DMS114 treated with DMSO at 0.1 percent for 48 hours (cell line): ENCODE data around the gene ROR1.

Source experiments
- DNase-seq: peaks from one replicate; lab custom pipeline; 2025; ENCODE audit not compliant: unreplicated experiment; lab: John Stamatoyannopoulos, UW

ROR1 gene

DNA sequence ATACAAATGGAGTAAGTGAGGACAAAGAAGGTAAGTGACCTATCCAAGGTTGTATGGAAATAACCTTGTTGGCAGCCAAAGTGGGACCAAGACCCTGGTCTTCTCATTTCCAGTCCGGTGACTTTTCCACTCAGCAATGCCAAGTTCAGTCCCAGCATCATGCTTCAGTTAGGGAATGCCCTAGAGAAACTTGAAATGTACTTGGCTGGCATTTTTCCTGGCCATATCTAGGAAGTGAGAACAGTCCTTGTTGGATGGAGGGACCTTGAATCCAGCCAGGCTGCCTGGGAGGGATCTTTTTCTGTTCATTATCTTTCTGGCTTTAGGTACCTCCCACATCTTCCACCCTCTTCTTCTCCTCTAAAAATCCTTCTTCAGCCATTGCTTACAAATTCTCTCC, 352.8 kb downstream of the ROR1 start:
- no peak for DNase-seq

DNA sequence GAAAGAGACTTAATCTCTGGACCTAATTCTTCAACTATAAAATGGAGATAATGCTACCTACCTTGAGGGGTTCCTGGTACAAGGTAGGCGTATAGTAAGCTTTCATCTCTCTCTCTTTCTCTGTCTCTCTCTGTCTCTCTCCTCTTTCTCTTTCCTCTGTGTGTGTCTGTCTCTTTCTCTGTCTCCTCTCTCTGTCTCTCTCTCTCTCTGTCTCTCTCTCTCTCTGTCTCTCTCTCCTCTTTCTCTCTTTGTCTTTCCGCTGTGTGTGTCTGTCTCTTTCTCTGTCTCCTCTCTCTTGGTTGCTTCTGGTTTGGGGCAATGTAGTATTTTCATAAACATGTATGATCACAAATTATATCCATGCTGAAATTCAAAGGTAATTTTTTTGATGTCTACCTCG, 353.5 kb downstream of the ROR1 start:
- DNase-seq, result no peak

DNA sequence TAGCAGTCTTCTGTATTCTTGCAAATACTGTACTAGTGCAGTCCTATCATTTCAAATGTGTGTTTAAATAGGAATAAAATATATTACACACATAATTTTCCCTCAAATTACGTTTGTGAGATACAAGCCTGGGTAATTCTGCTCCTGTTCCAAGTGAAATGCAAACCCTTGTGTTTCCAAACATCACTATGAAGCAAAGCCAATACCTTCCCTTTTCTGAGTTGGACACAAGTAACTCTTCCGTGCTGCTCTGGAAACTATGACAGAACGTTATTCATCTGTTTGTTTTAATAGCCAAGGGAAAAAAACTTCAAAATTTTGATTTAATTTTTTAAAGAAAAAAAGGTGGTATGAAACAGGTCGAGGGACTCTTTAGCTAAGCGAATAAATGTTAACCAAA, 355.9 kb downstream of the ROR1 start:
- DNase-seq, result no peak

DNA sequence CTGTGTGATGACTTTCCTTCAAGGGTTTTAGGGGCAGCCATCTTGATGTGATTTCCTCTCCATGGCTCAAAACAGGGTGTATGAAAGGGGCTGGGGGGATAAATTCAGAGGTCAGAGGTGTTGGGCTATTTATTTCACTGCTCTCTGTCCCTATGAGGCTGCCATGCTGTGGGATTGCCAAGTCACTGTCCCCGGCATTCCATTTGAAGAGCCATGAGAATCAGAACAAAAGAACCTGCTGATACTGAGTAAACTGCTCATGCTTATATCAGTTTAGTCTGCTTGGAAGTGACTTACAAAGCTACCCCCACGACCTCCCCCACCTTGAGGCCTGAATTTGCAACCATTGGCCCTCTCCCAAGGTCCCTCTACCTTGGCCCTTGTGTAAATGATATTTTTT, 357.3 kb downstream of the ROR1 start:
- DNase-seq, result no peak

DNA sequence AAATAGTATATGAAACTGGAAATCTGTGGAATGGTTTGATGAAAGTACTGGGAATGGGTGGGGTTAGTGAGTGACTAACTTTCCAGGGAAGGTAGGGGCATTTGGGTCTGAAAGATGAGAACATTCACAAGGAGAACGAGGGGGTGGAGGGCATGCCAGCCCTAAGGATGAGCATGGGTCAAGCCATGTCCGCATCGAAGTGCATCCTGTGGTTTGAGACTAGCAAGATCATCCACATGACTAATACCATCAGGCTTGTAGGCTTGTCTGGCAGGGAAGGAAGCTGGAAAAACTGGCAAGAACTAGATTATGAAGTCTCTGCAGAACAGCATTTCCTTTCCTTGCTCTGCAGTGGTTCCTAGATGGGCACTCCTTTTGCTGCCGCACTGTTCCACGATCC, 359.2 kb downstream of the ROR1 start:
- no peak for DNase-seq

DNA sequence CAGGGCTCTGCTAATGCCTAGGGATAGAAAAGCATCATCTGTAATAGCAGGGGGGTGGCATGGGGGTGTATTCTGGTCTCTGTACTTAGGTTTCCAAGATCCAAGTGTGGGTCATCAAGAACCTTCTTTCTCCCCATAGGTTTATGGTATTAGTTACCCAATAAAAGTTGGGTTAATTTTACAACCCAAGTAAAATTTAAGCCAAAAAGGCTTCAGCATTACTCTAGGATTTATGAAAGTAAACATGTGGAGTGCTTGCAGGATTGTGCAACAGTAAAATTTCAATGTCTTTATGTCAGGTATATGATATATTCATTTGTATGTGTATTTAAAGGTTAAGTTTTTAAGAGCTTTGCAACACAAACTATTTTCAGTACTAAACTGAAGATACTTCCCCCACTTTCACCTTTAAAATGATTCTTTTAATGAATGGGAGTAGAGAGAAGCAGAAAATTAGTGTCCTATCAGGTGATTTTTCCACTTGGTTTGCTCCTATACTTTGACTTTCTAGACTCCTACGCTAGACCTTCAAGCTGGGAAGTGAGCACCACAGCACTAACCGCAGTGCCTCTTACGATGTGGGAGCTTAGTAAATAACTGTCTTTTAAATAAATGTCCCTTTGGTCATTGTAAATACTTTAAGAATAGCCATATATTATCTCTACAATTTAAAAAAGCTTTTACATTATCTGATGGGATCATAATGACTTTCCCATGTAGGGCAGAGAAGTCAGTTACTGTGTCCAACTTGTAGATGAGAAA, 361.8 kb downstream of the ROR1 start:
- no peak for DNase-seq

DNA sequence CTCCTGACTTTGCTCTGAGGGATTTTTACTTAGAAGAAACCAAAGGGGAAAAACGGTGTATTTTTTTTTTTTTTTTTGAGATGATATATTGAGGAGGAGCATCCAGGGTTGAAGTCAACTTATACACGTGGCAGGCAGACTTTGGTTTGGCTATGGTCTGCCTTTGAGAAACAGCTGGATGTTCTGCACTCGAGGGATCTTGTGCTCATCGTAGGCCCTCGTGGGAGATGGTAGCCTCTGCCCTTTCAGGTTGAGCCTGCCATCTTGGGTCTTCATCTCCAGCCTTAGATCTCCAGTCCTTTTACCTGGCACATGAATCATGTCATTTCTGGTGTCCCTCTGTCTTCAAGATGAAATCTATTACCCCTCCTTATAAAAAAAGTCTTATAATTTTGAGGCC, 362.5 kb downstream of the ROR1 start:
- DNase-seq, result no peak

DNA sequence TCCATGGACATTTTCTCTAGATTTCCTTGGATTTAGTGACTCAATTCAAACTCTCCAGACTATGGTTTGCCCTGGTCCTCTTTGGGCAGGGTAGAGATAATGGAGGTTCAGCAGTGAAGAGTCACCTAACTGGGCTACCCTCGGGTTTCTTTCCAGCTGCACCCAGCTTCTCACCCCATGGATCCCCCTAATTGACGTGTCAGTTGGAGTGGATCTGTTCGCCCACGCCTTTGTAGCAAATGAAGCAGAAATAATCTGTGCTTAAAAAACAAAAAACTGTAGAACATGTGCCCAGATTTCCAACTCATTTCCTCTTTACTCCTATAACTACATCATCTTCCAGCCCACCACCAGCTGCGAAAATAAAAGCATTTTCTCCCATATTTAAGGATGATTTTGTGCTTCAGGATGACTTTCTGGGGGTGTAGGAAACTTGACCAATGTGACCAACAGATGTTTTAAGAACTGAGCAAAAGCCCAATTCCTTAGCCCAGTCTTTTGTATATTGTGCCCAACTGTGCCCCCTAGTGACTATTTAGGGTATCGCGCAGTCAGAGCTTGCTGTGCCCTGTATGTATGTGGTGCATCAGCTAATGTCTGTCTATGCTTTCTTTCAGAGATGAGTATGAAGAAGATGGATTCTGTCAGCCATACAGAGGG, 363.1 kb downstream of the ROR1 start:
- DNase-seq, result peak; percentile 74

DNA sequence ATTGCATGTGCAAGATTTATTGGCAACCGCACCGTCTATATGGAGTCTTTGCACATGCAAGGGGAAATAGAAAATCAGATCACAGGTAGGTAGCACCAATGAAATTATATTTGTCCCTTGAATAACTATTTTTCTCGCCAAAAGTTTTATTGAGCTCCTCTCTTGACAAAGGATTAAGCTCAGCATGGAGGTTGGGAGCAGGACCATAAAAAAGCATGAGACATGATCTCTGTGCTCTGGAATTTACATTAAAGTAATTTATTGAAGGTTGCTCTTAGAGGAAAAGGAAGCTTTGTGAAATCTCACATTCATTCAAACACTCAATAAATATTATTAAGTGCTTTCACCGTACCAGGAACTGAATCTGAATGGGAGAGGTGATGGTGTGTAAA, 363.6 kb downstream of the ROR1 start:
- DNase-seq, result no peak

DNA sequence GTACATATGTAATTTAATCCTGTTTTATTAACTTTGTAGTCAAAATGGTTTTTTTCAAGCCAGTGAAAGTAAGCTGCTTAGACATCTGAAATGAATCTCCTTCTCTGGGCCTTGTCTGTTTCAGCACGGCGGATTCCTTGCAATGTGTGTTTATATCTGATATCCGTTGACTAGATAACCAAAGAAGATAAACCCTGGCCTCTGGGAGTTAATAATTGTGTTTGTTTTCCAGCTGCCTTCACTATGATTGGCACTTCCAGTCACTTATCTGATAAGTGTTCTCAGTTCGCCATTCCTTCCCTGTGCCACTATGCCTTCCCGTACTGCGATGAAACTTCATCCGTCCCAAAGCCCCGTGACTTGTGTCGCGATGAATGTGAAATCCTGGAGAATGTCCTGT, 366.1 kb downstream of the ROR1 start:
- DNase-seq, result no peak

DNA sequence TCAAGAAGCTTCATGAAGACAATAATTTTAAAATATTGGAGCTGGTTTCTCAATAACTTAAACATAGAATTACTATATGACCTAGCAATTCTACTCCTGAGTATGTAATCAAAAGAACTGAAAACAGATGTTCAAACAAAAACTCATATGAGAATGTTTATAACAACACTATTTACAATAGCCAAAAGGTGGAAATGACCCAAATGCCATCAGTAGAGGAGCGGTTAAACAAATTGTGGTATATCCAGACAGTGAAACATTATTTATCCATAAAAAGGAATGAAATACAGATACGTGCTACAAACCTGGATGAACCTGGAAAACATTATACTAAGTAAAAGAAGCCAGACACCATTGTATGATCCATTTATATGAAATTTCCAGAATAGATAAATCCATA, 366.8 kb downstream of the ROR1 start:
- DNase-seq, result no peak

DNA sequence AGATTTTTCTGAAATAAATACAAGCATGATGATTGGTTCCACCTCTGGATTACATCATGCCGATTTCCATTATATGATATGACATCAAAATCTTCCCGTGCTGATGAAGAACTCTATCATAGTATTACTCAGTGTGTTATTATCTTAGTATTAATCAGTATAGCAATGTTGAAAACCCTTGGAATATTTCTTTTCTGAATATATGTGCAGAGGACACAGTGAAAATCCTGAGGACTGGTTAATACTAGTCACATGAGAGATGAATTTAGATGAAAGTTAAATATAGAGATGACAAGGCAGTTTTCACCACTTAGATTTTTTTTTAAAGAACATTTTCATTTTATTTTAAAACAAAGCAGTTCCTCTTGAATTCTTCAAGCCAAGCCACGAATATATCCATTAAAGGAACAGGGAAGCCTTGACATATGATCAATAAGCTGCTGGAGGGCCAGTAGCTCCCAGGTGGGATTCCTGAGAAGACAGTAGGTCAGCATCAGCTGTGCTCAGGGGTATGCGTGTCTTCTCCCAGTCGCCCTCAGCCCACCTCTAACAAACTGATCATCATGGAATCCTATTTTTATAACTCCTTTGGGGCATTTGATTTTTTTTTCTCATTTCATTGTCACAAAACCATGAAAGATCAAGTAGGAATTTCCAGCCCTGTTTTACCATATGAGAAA, 373.4 kb downstream of the ROR1 start:
- no peak for DNase-seq

DNA sequence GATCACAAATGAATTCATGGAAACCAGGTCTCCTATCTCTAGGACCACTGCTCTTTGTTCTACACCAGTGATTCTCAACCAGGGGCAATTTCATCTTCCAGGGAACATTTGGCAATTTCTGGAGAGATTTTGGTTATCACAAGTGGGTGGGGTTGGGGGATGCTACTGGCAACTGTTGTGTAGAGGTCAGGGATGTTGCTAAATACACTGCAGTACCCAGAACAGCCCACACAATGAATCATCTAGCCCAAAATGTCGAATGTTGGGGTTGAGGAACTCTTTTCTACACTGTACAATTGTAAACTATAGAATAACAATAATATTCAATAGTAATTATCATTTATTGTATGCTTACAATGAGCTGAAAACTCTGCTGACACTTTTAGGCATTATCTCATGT, 373.9 kb downstream of the ROR1 start:
- DNase-seq, result no peak

DNA sequence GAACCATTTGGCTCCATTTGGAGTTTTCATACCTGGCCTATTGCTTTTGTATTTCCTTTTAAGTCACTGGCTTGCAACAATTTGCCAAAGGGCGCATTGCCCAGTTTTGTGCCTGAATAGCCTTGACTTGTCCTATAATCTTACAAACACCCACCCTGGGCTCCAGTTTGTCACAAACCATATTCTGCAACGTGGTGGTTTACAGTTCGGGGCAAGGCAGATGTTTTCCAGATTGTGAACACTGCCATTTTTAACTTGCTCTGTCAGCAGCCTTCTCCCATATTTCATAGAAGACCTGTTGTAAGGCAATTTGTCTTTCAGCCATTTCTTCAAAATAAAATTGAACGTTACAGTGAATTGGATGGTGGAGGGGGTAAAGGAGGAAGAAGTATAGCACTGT, 376.4 kb downstream of the ROR1 start:
- no peak for DNase-seq

DNA sequence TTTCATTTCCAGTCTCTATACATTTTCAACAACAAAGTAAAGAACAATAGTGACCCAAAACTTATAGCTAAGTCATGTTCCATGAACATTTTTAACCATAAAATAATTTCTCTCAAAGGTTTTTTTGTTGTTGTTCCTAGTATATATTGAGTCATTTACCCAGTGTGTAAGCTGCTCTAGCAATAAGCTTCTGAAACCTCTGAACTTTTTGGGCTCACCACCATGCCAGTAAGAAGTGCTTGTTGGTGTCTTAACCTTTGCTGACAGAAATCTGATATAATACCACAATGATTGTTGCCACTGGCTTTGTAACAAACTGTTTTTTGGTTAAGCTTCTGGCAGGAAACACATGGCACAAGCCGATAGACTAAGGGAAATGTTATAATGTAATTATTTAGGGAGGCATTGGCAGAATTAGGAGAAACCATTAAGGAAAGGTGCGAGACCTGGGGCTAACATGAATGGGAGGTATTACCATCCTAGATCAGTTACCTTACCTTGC, 377.0 kb downstream of the ROR1 start:
- no peak for DNase-seq

DNA sequence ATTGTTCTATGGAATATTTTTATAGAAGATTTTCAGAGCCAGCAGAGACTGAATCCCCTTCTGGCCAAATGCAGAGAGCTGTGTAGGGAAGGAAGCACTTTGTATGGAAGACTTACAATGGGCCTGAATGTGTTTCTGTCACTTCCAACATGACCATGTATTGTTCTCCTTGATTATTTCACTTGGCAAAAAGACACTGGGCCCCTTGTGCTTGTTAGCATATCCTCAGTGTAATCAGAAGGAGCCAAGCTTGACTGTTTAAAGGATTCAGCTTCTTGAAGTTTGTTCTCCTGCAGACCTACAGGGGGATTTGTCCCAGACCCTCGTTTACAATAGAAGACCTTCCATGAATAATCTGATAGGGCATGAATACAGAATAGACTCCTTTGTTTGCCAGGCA, 381.5 kb downstream of the ROR1 start:
- no peak for DNase-seq

DNA sequence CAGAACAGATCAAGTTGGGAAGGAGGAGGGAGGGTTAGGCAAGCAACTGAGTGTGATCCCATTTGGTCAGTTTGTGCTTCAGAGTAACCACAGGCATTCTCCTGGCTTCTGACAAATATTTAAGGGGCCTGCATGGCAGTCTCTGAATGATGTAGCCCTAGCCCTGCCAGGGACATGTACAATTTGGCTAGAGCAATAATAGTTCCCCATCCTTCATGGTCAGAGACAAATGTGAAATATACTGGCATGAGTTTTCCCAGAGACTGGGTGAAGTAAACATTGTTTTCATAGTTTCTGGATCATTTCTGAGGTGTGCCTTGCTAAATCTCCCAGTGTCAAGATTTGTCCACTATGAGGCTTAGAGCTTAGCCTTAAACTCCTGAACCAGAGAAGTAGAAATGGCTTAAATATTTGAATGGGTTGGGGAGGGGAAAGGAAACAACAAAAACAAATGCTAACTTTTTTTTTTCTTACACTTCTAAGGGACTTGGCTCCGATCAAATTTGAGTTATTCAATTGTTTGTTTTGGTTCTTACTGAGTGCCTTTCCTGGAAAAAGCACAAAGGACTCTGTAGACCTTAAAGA, 387.6 kb downstream of the ROR1 start:
- DNase-seq, result no peak

DNA sequence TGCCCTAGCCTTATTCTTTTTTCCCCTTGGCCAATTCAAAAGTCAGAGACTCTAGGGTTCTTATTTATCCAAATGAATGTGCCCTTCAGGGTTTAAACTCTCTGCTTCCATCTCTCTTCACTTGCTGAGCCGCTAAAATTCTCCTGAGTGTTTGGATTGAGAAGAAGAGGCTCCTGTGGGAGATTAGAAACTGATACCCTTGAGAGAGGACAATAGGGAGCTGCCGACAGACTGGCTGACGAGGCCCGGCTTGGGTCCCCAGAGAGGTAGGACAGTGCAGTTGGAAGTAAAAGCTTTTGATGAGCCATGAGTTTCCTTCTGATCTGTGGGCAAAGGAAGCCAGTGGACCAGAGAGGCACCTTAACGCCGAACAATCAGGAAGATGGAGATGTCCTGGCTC, 388.3 kb downstream of the ROR1 start:
- DNase-seq, result no peak

DNA sequence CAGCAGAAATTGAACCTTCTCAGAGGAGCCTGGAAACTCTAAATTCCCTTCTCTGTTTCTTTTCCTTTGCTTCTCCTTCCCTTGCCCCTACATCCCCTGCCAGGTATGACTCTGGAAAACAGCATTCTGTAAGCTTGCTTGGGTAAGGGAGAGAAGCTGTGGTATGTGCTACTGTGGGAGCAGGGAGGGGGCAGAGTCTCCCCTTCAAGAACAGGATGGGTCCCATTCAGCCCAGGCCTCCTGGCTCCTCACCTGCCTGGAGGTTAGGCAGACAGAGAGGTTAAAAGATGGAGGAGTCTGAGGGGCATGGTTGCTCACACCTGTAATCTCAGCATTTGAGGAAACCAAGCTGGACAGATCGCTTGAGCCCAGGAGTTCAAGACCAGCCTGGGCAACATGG, 389.0 kb downstream of the ROR1 start:
- DNase-seq, result no peak

DNA sequence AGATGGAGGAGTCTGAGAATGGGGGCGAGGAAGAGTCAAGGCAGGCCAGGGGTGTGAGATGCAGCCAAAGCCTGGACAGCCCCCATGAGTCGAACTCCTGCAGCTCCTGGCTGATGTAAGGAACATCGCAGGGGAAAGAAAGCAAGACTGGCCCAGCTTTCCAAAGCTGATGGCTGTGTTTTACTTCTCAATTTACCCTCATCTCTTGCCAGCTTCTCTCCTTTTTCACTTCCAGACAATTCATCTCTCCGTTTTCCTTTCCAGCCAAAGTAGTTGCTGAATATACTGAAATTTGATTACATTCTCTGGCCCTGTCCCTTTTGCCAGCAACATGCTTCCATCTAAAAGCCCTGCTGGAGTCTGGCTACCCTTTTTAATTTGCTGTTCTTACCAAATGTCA, 389.6 kb downstream of the ROR1 start:
- no peak for DNase-seq

DNA sequence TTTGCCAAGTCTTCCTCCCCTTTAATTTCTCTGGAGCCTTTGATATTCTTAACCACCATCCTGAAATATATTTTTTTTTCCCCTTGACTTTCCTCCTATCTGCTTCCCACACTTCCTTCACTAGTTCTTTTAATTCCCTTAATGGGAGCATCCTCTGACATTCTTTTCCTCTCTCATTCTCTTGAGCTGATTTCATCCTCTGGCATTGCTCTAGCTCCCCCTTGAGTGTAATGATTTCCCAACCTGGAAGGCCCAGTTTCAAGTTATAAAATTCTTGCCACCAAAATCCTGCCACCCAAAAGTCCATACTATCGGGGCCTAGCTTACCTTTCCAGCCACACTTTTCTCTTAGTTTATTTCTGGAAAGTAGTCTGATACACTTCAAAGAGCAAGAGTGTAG, 390.2 kb downstream of the ROR1 start:
- DNase-seq, result no peak

DNA sequence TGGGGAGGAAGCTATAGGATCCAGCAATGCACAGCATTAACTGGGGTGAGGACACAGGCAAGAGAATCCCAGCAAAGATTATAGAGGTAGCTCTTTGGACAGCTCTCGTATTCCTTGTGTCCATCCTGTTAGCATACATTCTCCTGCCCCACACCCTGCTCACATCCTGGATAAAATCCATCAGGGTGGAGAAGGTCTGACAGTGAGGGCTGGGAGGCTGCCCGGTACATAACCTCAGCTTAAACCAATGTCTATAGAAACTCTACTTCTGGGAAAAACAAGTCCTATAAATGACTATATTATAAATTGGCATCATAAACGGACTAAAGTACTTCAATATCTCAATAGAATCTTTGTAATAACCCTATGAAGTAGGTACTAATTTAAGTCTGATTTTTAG, 392.8 kb downstream of the ROR1 start:
- DNase-seq, result no peak
